Measurements from ENCODE around the gene TBC1D19. TPM values are rescaled to one million over a fixed set of nuclear protein-coding genes. Genes with fewer than 3 reads are reported as not detected.

The TBC1D19 gene
- total RNA-seq, 1 experiment from 2014 or later: 2.2 TPM

DNA sequence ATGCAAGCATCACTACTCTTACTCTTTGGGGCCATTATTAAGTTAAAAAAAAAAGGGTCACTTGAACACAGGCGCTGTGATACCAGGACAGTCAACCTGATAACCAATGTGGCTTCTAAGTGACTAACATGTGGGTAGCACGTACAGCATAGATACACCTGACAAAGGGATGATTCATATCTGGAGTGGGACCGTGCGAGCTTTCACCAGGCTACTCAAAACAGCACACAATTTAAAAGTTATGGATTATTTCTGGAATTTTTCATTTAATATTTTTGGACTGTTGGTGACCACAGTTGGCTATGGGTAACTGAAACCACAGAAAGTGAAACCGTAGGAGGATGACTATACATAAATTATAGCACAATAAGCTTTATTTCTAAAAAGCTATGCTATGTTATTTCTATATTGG lies 162.9 kb downstream of the TBC1D19 start:
- DNase-seq (ENCODE audit: low read depth, low spot score) (no peak), ATAC-seq (no peak)
- intact Hi-C loops (cut with micrococcal nuclease; ENCODE audit: unreplicated experiment) (no loop called here), in situ Hi-C loops (cut with HindIII; ENCODE audit: low pct_unique_long_range_greater_than_20kb, low sequenced_read_pairs) (no loop called here)
- Histone ChIP-seq H3K27me3 (ENCODE audit: control insufficient read depth, insufficient read depth, low read length) (no peaks in the 10 kb centered on the region), H3K4me1 (ENCODE audit: control insufficient read depth, insufficient read depth, low read length) (no peaks in the 10 kb centered on the region), H3K27ac (ENCODE audit: low read length) (no peak overlapping the region), H3K9me3 (ENCODE audit: control insufficient read depth, insufficient read depth, low read depth, low read length) (no peaks in the 10 kb centered on the region), H3K36me3 (ENCODE audit: control insufficient read depth, insufficient read depth, low read length) (no peaks in the 10 kb centered on the region), H3K4me3 (ENCODE audit: low read depth in 2 of 2, low read length in 2 of 2) (no peak overlapping the region)
- ChIA-PET CTCF (no interaction called here), POLR2A (no interaction called here)
- TF ChIP-seq, protein P1, sequence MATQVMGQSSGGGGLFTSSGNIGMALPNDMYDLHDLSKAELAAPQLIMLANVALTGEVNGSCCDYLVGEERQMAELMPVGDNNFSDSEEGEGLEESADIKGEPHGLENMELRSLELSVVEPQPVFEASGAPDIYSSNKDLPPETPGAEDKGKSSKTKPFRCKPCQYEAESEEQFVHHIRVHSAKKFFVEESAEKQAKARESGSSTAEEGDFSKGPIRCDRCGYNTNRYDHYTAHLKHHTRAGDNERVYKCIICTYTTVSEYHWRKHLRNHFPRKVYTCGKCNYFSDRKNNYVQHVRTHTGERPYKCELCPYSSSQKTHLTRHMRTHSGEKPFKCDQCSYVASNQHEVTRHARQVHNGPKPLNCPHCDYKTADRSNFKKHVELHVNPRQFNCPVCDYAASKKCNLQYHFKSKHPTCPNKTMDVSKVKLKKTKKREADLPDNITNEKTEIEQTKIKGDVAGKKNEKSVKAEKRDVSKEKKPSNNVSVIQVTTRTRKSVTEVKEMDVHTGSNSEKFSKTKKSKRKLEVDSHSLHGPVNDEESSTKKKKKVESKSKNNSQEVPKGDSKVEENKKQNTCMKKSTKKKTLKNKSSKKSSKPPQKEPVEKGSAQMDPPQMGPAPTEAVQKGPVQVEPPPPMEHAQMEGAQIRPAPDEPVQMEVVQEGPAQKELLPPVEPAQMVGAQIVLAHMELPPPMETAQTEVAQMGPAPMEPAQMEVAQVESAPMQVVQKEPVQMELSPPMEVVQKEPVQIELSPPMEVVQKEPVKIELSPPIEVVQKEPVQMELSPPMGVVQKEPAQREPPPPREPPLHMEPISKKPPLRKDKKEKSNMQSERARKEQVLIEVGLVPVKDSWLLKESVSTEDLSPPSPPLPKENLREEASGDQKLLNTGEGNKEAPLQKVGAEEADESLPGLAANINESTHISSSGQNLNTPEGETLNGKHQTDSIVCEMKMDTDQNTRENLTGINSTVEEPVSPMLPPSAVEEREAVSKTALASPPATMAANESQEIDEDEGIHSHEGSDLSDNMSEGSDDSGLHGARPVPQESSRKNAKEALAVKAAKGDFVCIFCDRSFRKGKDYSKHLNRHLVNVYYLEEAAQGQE (IDR thresholded peaks at IDR 0.05; ENCODE audit: insufficient read depth in 1 of 2, low read depth in 2 of 2, low read length in 1 of 2): no peak
- TF ChIP-seq SIN3A (IDR thresholded peaks at IDR 0.05; ENCODE audit: borderline replicate concordance, insufficient read depth, low read depth, low read length) (no peak), TCF7L2 (IDR thresholded peaks at IDR 0.05; ENCODE audit: low read depth, low read length) (no peak), POLR2AphosphoS5 (IDR thresholded peaks at IDR 0.05; ENCODE audit: low read depth, low read length) (no peak)
- TF ChIP-seq, protein P2, sequence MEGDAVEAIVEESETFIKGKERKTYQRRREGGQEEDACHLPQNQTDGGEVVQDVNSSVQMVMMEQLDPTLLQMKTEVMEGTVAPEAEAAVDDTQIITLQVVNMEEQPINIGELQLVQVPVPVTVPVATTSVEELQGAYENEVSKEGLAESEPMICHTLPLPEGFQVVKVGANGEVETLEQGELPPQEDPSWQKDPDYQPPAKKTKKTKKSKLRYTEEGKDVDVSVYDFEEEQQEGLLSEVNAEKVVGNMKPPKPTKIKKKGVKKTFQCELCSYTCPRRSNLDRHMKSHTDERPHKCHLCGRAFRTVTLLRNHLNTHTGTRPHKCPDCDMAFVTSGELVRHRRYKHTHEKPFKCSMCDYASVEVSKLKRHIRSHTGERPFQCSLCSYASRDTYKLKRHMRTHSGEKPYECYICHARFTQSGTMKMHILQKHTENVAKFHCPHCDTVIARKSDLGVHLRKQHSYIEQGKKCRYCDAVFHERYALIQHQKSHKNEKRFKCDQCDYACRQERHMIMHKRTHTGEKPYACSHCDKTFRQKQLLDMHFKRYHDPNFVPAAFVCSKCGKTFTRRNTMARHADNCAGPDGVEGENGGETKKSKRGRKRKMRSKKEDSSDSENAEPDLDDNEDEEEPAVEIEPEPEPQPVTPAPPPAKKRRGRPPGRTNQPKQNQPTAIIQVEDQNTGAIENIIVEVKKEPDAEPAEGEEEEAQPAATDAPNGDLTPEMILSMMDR (IDR thresholded peaks at IDR 0.05): no peak
- BruUV-seq (replicated peaks): no TSS peak

DNA sequence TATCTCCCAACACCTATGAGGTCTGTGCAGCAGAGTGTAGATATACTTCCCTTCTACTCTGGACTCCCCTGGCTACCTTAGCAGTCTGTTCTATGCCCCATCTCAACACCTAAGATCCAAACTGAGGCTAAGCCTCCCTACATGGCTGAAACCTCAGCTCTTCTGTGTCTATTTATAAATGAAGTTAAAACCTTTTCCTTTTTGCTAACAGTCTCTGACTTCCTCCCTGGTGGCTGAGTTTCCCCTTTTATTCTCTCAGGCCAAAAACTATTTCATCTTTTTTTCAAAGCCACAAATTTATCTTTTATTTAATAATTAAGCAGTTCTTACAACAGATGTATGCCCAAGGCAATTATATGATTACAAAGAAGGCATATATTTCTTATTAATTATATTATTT lies 164.9 kb downstream of the TBC1D19 start:
- TF ChIP-seq POLR2AphosphoS5 (IDR thresholded peaks at IDR 0.05; ENCODE audit: low read depth, low read length): no peak
- no peaks in the 10 kb centered on the region for H3K27me3 ChIP-seq (ENCODE audit: control insufficient read depth, insufficient read depth, low read length)
- intact Hi-C loops (cut with micrococcal nuclease; ENCODE audit: unreplicated experiment) (no loop called here), in situ Hi-C loops (cut with HindIII; ENCODE audit: low pct_unique_long_range_greater_than_20kb, low sequenced_read_pairs) (no loop called here)
- H3K27ac ChIP-seq (ENCODE audit: low read length): no peak overlapping the region
- no peaks in the 10 kb centered on the region for H3K4me1 ChIP-seq (ENCODE audit: control insufficient read depth, insufficient read depth, low read length)
- CTCF ChIA-PET: no interaction called here
- no peak for ATAC-seq
- POLR2A ChIA-PET: no interaction called here
- H3K36me3 ChIP-seq (ENCODE audit: control insufficient read depth, insufficient read depth, low read length): no peaks in the 10 kb centered on the region
- DNase-seq (ENCODE audit: low read depth, low spot score): no peak
- BruUV-seq (replicated peaks): no TSS peak
- no peaks in the 10 kb centered on the region for H3K9me3 ChIP-seq (ENCODE audit: control insufficient read depth, insufficient read depth, low read depth, low read length)
- no peak overlapping the region for H3K4me3 ChIP-seq (ENCODE audit: low read depth in 2 of 2, low read length in 2 of 2)

DNA sequence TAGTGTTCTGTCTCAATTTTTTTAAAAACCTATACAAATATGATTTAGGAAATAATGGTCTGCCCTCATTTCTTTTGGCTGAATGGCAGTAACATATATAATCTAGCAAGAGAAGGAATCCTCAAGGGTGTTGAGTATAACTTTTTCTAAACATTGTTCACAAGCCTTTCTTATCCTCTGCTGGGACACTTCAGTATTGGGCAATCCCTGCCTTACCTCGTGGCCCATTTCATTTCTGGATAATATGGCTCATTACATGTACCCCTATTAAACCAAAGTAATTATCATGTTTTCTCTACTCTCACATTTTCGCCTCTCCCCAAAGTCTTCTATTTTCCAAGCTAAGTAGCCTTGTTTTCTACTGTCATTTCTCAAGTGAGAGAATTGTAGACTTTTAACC lies 166.0 kb downstream of the TBC1D19 start:
- ATAC-seq (no peak), DNase-seq (ENCODE audit: low read depth, low spot score) (no peak)
- BruUV-seq (replicated peaks): no TSS peak
- intact Hi-C loops (cut with micrococcal nuclease; ENCODE audit: unreplicated experiment) (no loop called here), in situ Hi-C loops (cut with HindIII; ENCODE audit: low pct_unique_long_range_greater_than_20kb, low sequenced_read_pairs) (no loop called here)
- H3K4me3 ChIP-seq (ENCODE audit: low read depth in 2 of 2, low read length in 2 of 2): no peak overlapping the region
- H3K27me3 ChIP-seq (ENCODE audit: control insufficient read depth, insufficient read depth, low read length): no peaks in the 10 kb centered on the region
- no peak overlapping the region for H3K27ac ChIP-seq (ENCODE audit: low read length)
- ChIA-PET POLR2A (no interaction called here), CTCF (no interaction called here)
- H3K36me3 ChIP-seq (ENCODE audit: control insufficient read depth, insufficient read depth, low read length): no peaks in the 10 kb centered on the region
- no peaks in the 10 kb centered on the region for H3K9me3 ChIP-seq (ENCODE audit: control insufficient read depth, insufficient read depth, low read depth, low read length)
- TF ChIP-seq POLR2AphosphoS5 (IDR thresholded peaks at IDR 0.05; ENCODE audit: low read depth, low read length): no peak
- TF ChIP-seq, protein P1 (IDR thresholded peaks at IDR 0.05; ENCODE audit: insufficient read depth in 1 of 2, low read depth in 2 of 2, low read length in 1 of 2): no peak
- TF ChIP-seq SIN3A (IDR thresholded peaks at IDR 0.05; ENCODE audit: borderline replicate concordance, insufficient read depth, low read depth, low read length): no peak
- TF ChIP-seq, protein P2 (IDR thresholded peaks at IDR 0.05): no peak
- no peaks in the 10 kb centered on the region for H3K4me1 ChIP-seq (ENCODE audit: control insufficient read depth, insufficient read depth, low read length)

All from Panc1 (cell line).